GM19025 (cell line): ENCODE data around the gene CYBC1.

ENCODE experiments used
- ATAC-seq: cut with Tn5 transposase; IDR thresholded peaks from one replicate; pipeline ENCODE4 v1.9.1; 2021; ENCODE audit warnings: mild to moderate bottlenecking, low read depth, moderate library complexity; ENCODE audit not compliant: unreplicated experiment

CYBC1 gene

GRCh38 chr17:82436601-82437324 is 13.8 kb downstream of the CYBC1 start:
- ATAC-seq = no peak

GRCh38 chr17:82435601-82436583 is 14.7 kb downstream of the CYBC1 start:
- ATAC-seq = no peak

GRCh38 chr17:82435103-82435502 is 15.4 kb downstream of the CYBC1 start:
- ATAC-seq = no peak

- no peak for ATAC-seq
Observed at GRCh38 chr17:82434216-82434565, 16.4 kb downstream of the CYBC1 start.

GRCh38 chr17:82433560-82434215 is 16.9 kb downstream of the CYBC1 start:
- no peak for ATAC-seq

GRCh38 chr17:82432017-82432416 is 18.5 kb downstream of the CYBC1 start:
- no peak for ATAC-seq

GRCh38 chr17:82429824-82430223 is 20.7 kb downstream of the CYBC1 start:
- no peak for ATAC-seq

- no peak for ATAC-seq
Observed at GRCh38 chr17:82428546-82428945, 22.0 kb downstream of the CYBC1 start.

GRCh38 chr17:82424863-82425159 is 25.7 kb downstream of the CYBC1 start:
- no peak for ATAC-seq

- no peak for ATAC-seq
Observed at GRCh38 chr17:82424001-82424862, 26.3 kb downstream of the CYBC1 start.

- ATAC-seq = no peak
Observed at GRCh38 chr17:82419540-82419939, 31.0 kb downstream of the CYBC1 start.

GRCh38 chr17:82418001-82418986 is 32.3 kb downstream of the CYBC1 start, which contains the start of the genes HEXD and OGFOD3:
TSS of gene HEXD (plus strand) at chr17:82418347. CDS start at chr17:82419800, 1,453 bp downstream.
TSS of gene OGFOD3 (minus strand) at chr17:82418586. CDS start at chr17:82418485, 101 bp downstream.
- ATAC-seq = peak; percentile 88

- ATAC-seq = no peak
Observed at GRCh38 chr17:82416771-82417170, 33.8 kb downstream of the CYBC1 start.

GRCh38 chr17:82416264-82416663 is 34.3 kb downstream of the CYBC1 start:
- ATAC-seq = no peak

- ATAC-seq = no peak
Observed at GRCh38 chr17:82415786-82416185, 34.8 kb downstream of the CYBC1 start.

- ATAC-seq = no peak
Observed at GRCh38 chr17:82415336-82415735, 35.2 kb downstream of the CYBC1 start.

- ATAC-seq = no peak
Observed at GRCh38 chr17:82414548-82415281, 35.8 kb downstream of the CYBC1 start.
